IMR-90 (cell line): ENCODE measurements around the gene C1QC. TPM values are rescaled to one million over a fixed set of nuclear protein-coding genes. Genes with fewer than 3 reads are reported as not detected.

Source experiments
- ATAC-seq: fragments of 200-7000 bp; cut with Tn5 transposase; 2 replicates; pipeline ENCODE4 v1.9.1; 2020; ENCODE audit warnings: low read depth, mild to moderate bottlenecking, moderate library complexity
- BruUV-seq: library from RNA; stranded (reverse); fragments of 400-500 nt; replicated peaks from 2 replicates; lab custom pipeline; 2021; lab: Mats Ljungman, UMichigan
- CTCF ChIA-PET: fragments of 300-600 bp; formaldehyde crosslinking; extraction: SDS; loops from one replicate; lab custom pipeline; 2021; ENCODE audit warnings: antibody characterized with exemption; lab: Yijun Ruan, JAX
- POLR2A ChIA-PET: fragments of 300-600 bp; sonication (Branson Sonifier 250); formaldehyde crosslinking; loops from one replicate; lab custom pipeline; 2022; ENCODE audit warnings: antibody characterized with exemption; ENCODE audit not compliant: unreplicated experiment; lab: Charles Lee
- DNase-seq: peaks from one replicate; pipeline ENCODE4 v3.0.0; 2013
- H2AFZ ChIP-seq: replicated peaks from 2 replicates; pipeline ENCODE3; 2013; ENCODE audit warnings: low read length, mild to moderate bottlenecking; ENCODE audit not compliant: poor library complexity
- H2AK5ac ChIP-seq: 2 replicates; pipeline ENCODE4 v1.6.1; 2013; ENCODE audit warnings: low read depth, low read length, inconsistent platforms
- H2AK9ac ChIP-seq: replicated peaks from 2 replicates; pipeline ENCODE3; 2013; ENCODE audit warnings: mild to moderate bottlenecking, low read depth, low read length, moderate library complexity; ENCODE audit not compliant: poor library complexity
- H2BK120ac ChIP-seq: 2 replicates; pipeline ENCODE4 v1.6.1; 2013; ENCODE audit warnings: low read depth, low read length, inconsistent platforms
- H2BK15ac ChIP-seq: 3 replicates; pipeline ENCODE4 v1.6.1; 2013; ENCODE audit warnings: low read depth, low read length, inconsistent platforms
- H2BK20ac ChIP-seq: 2 replicates; pipeline ENCODE4 v1.6.1; 2013; ENCODE audit warnings: low read depth, mild to moderate bottlenecking, inconsistent platforms, low read length, moderate library complexity
- H2BK5ac ChIP-seq: 2 replicates; pipeline ENCODE4 v1.6.1; 2013; ENCODE audit warnings: mild to moderate bottlenecking, low read depth, low read length, inconsistent platforms; ENCODE audit not compliant: poor library complexity, severe bottlenecking
- H3K14ac ChIP-seq: replicated peaks from 2 replicates; pipeline ENCODE4 v1.6.1; 2013; ENCODE audit warnings: low read depth, low read length, inconsistent platforms
- H3K18ac ChIP-seq: 2 replicates; pipeline ENCODE4 v1.6.1; 2013; ENCODE audit warnings: low read depth, low read length, control low read depth
- H3K23ac ChIP-seq: 2 replicates; pipeline ENCODE4 v1.6.1; 2013; ENCODE audit warnings: low read depth, low read length, inconsistent platforms
- H3K27ac ChIP-seq: 2 replicates; pipeline ENCODE4 v1.5.1; 2013; ENCODE audit warnings: mild to moderate bottlenecking, control low read depth, low read length; ENCODE audit not compliant: insufficient read depth
- H3K27me3 ChIP-seq: 2 replicates; pipeline ENCODE4 v1.6.1; 2013; ENCODE audit warnings: low read length; ENCODE audit not compliant: control insufficient read depth, insufficient read depth
- H3K36me3 ChIP-seq: 2 replicates; pipeline ENCODE4 v1.6.1; 2013; ENCODE audit warnings: low read length, mixed read lengths; ENCODE audit not compliant: control insufficient read depth, insufficient read depth
- H3K4ac ChIP-seq: 2 replicates; pipeline ENCODE4 v1.6.1; 2013; ENCODE audit warnings: low read depth, low read length, inconsistent platforms
- H3K4me1 ChIP-seq: 2 replicates; pipeline ENCODE4 v1.6.1; 2013; ENCODE audit warnings: low read length, mixed read lengths; ENCODE audit not compliant: control insufficient read depth, insufficient read depth
- H3K4me2 ChIP-seq: 2 replicates; pipeline ENCODE4 v1.6.1; 2013; ENCODE audit warnings: low read depth, mild to moderate bottlenecking, control low read depth, low read length, moderate library complexity
- H3K4me3 ChIP-seq: 2 replicates; pipeline ENCODE4 v1.5.1; 2013; ENCODE audit warnings: low read depth, mild to moderate bottlenecking, control low read depth, low read length, moderate library complexity; ENCODE audit not compliant: insufficient read depth
- H3K56ac ChIP-seq: 2 replicates; pipeline ENCODE4 v1.6.1; 2013; ENCODE audit warnings: low read length, inconsistent platforms; ENCODE audit not compliant: insufficient read depth; ENCODE audit errors: extremely low read depth
- H3K79me1 ChIP-seq, 2 experiments: 2 replicates each; pipeline ENCODE4 v1.6.1; 2013; ENCODE audit warnings: low read length in 2 of 2, inconsistent platforms in 1 of 2, low read depth in 1 of 2
- H3K9ac ChIP-seq: 2 replicates; pipeline ENCODE4 v1.6.1; 2013; ENCODE audit warnings: low read depth, low read length, control low read depth
- H3K9me1 ChIP-seq: 2 replicates; pipeline ENCODE4 v1.6.1; 2013; ENCODE audit warnings: low read length, inconsistent platforms; ENCODE audit not compliant: insufficient read depth
- H3K9me3 ChIP-seq: 2 replicates; pipeline ENCODE4 v1.6.1; 2013; ENCODE audit warnings: low read length; ENCODE audit not compliant: control insufficient read depth, insufficient read depth
- H4K20me1 ChIP-seq: 2 replicates; pipeline ENCODE4 v1.6.1; 2013; ENCODE audit warnings: low read length, inconsistent platforms; ENCODE audit not compliant: insufficient read depth
- H4K5ac ChIP-seq: 2 replicates; pipeline ENCODE4 v1.6.1; 2013; ENCODE audit warnings: mild to moderate bottlenecking, low read depth, low read length, control low read depth
- H4K8ac ChIP-seq, 2 experiments: 2 replicates each; pipeline ENCODE4 v1.6.1; 2013; ENCODE audit warnings: low read depth in 2 of 2, low read length in 2 of 2, control low read depth in 1 of 2, inconsistent platforms in 1 of 2
- H4K91ac ChIP-seq: 2 replicates; pipeline ENCODE4 v1.6.1; 2013; ENCODE audit warnings: low read depth, low read length, inconsistent platforms; ENCODE audit not compliant: insufficient read depth
- BHLHE40 ChIP-seq: fragments of 150-350 bp; IDR thresholded peaks from 2 replicates; pipeline ENCODE4 v1.6.1; 2016; ENCODE audit warnings: mild to moderate bottlenecking, low read depth, low read length
- CHD1 ChIP-seq: IDR thresholded peaks from 2 replicates; pipeline ENCODE4 v1.6.1; 2012; ENCODE audit warnings: low read depth, low read length, improper control_type of control experiment
- FOS ChIP-seq: fragments of 150-350 bp; IDR thresholded peaks from 2 replicates; pipeline ENCODE4 v1.6.1; 2016; ENCODE audit warnings: low read depth, low read length
- MAFK ChIP-seq: IDR thresholded peaks from 2 replicates; pipeline ENCODE4 v1.6.1; 2012; ENCODE audit warnings: low read depth, low read length, improper control_type of control experiment
- MXI1 ChIP-seq: IDR thresholded peaks from 2 replicates; pipeline ENCODE4 v1.6.1; 2012; ENCODE audit warnings: low read depth, mild to moderate bottlenecking, low read length, moderate library complexity, borderline replicate concordance
- NFE2L2 ChIP-seq: fragments of 150-350 bp; IDR thresholded peaks from 2 replicates; pipeline ENCODE4 v1.6.1; 2016; ENCODE audit warnings: low read depth, mild to moderate bottlenecking, low read length
- RFX5 ChIP-seq: IDR thresholded peaks from 2 replicates; pipeline ENCODE4 v1.8.0; 2012; ENCODE audit warnings: low read depth, mild to moderate bottlenecking, low read length, moderate library complexity
- SMC3 ChIP-seq: fragments of 150-350 bp; IDR thresholded peaks from 2 replicates; pipeline ENCODE4 v1.6.1; 2016; ENCODE audit warnings: low read depth, mild to moderate bottlenecking, antibody characterized with exemption, low read length, moderate library complexity
- WGBS, 2 experiments: methylation state at CpG; one replicate each; pipeline versions ENCODE4 v1.1.5 to v1.1.7; 2013; ENCODE audit warnings: missing lambda C conversion rate in 2 of 2; ENCODE audit not compliant: insufficient read length in 1 of 2; ENCODE audit errors: extremely low coverage in 2 of 2; 5-methylcytosine and 5-hydroxymethylcytosine counted together
- dilution Hi-C: fragments of 300-500 bp; cut with HindIII; formaldehyde crosslinking; loops from one replicate; pipeline ENCODE4 v1.14.3; 2018; ENCODE audit warnings: low sequenced_read_pairs; ENCODE audit not compliant: unreplicated experiment
- in situ Hi-C: fragments of 300-500 bp; cut with MboI; formaldehyde crosslinking; loops from 3 replicates; pipeline ENCODE4 v1.14.3; 2019; ENCODE audit warnings: low sequenced_read_pairs, inconsistent platforms, mixed read lengths
- intact Hi-C: fragments of 100-400 bp; cut with micrococcal nuclease; formaldehyde crosslinking; loops from 2 replicates; pipeline ENCODE4 v1.10.0; 2022
- polyA plus RNA-seq, 3 experiments: library from polyadenylated mRNA; depleted of rRNA; stranded (reverse); fragments of >200 nt; gene quantifications; 2 replicates each; pipeline ENCODE4 v1.2.3, GENCODE V29; 2012; ENCODE audit warnings: low replicate concordance in 1 of 3
- total RNA-seq: library from RNA; depleted of rRNA; stranded (reverse); fragments of >200 nt; gene quantifications from 2 replicates; pipeline ENCODE4 v1.2.3, GENCODE V29; 2012

Gene C1QC
- total and polyA plus RNA-seq, 2 of the 4 experiments (the other 2 are of a cell fraction) = not detected

DNA sequence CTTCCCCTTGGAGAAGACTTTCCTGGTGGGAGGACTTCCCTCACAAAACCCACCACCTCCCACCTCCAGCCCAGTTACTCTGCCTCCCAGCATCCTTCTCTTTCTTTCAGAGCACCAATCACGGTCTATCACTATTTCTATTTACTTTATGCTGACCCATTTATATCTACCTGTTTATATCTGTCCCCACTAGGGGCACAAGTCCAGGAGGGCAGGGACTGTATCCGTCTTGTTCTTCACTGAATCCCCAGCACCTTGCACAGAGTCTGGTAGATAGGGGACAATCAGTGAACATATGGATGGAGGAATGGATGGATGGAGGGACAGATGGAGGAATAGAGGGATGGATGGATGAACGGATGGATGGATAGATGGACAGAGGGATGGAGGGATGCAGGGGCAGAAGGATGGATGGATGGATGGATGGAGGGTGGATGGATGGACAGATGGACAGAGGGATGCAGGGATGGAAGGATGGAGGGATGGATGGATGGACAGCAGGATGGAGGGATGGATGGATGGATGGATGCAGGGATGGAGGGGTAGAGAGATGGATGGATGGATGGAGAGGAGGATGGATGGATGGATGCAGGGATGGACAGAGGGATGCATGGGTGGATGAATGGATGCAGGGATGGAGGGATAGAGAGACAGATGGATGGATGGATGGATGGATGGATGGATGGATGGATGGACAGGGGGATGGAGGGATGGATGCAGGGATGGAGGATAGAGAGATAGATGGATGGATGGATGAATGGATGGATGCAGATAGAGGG lies 15.1 kb downstream of the C1QC start:
- no peak overlapping the region for H3K4me2 ChIP-seq
- H2AFZ ChIP-seq = no peak overlapping the region
- dilution Hi-C loops = no loop called here
- TF ChIP-seq CHD1 (no peak), NFE2L2 (no peak), MAFK (no peak), RFX5 (no peak), MXI1 (no peak), FOS (no peak), BHLHE40 (no peak), SMC3 (no peak)
- no peak overlapping the region for H3K4ac ChIP-seq
- H3K27me3 ChIP-seq = peaks cover 81% of the 10 kb centered on the region
- H3K4me3 ChIP-seq = no peak overlapping the region
- no peak overlapping the region for H3K56ac ChIP-seq
- intact Hi-C loops = no loop called here
- no TSS peak for BruUV-seq
- ATAC-seq (no peak), DNase-seq (no peak)
- no peaks in the 10 kb centered on the region for H3K9me1 ChIP-seq
- H2BK20ac ChIP-seq = no peak overlapping the region
- no peak overlapping the region for H2AK5ac ChIP-seq
- H4K20me1 ChIP-seq = no peaks in the 10 kb centered on the region
- H3K9me3 ChIP-seq = no peaks in the 10 kb centered on the region
- H3K4me1 ChIP-seq = no peaks in the 10 kb centered on the region
- H2BK15ac ChIP-seq = no peak overlapping the region
- H3K9ac ChIP-seq = no peak overlapping the region
- H3K79me1 ChIP-seq = no peaks in the 10 kb centered on the region
- ChIA-PET POLR2A (no interaction called here), CTCF (interaction anchor here (1.3 kb wide), 1 partner anchor 16 kb away, joined by 5 read pairs; no protein-coding TSS in a partner anchor)
- H4K5ac ChIP-seq = no peak overlapping the region
- no peak overlapping the region for H3K18ac ChIP-seq
- peak overlapping the region; percentile 13 for H2BK5ac ChIP-seq
- H3K23ac ChIP-seq = no peak overlapping the region
- H3K14ac ChIP-seq = no peak overlapping the region
- 85% methylated on average over 3 of the region's 3 CpGs; no CpG with 5 or more reads in 1 of the 2 experiments for WGBS, 2 experiments
- in situ Hi-C loops = no loop called here
- no peaks in the 10 kb centered on the region for H3K36me3 ChIP-seq
- H4K91ac ChIP-seq = no peak overlapping the region
- H3K27ac ChIP-seq = no peak overlapping the region
- no peak overlapping the region for H4K8ac ChIP-seq
- H2BK120ac ChIP-seq = no peak overlapping the region
- no peak overlapping the region for H2AK9ac ChIP-seq
